PC-3 (cell line): Measurements from ENCODE around the gene PRKN.

Experiments used
- CTCF ChIP-seq: fragments of 300-600 bp; sonication (generic); conservative IDR thresholded peaks from 2 replicates; pipeline ENCODE4 v1.5.1; 2017; ENCODE audit warnings: antibody characterized with exemption, low read depth, mild to moderate bottlenecking, low read length
- EZH2 ChIP-seq: fragments of 300-600 bp; sonication (generic); IDR thresholded peaks from one replicate; pipeline ENCODE4 v1.6.1; 2017; ENCODE audit warnings: antibody characterized with exemption, mild to moderate bottlenecking, low read length; ENCODE audit not compliant: unreplicated experiment

- TF ChIP-seq CTCF (no peak), EZH2 (no peak)
Measured at GRCh38 chr6:162244031-162244430, 483.5 kb downstream of the PRKN start.
